NCI-H146 treated with DMSO at 0.1 percent for 48 hours (cell line): ENCODE data around the gene SDS.

Source experiments
- DNase-seq: peaks from one replicate; lab custom pipeline; 2025; ENCODE audit not compliant: unreplicated experiment; lab: John Stamatoyannopoulos, UW

SDS gene

DNA sequence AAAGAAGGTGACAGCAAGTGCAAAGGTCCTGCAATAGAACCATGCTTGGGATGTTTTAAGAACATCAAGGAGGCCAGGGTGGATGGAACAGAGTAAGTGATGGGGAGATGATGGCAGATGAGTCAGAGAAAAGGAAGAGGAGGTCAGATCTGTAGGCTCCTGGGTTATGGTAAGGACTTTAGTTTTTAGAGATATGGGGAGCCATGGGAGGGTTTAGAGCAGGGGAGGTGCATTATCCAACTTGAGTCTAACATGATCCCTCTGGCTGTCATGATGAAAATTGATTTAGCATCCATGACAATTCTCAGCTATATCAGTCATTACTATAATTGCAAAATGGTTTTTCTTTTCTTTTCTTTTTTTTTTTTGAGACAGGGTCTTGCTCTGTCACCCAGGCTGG lies 52.6 kb downstream of the SDS start:
- no peak for DNase-seq

DNA sequence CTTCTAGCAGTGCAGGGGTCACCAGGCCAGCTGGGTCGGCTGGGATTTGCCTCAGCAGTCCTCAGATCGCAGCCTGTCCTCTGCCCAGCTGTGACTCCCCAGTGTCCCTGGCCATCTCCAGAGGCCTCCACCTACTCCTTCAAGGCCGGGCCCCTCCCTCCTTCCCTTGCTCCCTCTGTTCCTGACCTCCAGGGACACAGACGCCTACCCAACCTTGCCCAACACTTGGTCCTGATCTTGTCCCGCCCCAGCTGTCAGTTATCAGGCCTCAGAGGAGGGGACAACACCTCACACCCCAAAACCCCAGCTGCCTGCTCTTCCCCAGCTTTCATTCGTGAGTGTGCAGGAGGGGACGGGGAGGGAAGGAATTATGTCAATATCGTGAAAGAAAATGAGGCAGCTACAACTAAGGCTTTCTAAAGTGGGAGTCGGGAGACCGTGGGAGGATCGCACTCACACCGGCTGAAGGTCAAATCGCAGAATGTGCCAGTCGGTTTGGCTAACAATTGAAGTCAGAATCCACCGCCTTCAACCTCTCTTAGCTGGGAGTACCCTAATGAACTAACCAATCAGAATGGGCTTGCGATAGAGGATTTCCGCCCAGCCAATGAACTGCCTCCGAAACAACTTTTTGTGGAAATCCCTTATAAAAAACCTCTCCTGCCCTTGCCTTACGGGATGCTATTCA lies 54.7 kb downstream of the SDS start:
- DNase-seq: no peak

DNA sequence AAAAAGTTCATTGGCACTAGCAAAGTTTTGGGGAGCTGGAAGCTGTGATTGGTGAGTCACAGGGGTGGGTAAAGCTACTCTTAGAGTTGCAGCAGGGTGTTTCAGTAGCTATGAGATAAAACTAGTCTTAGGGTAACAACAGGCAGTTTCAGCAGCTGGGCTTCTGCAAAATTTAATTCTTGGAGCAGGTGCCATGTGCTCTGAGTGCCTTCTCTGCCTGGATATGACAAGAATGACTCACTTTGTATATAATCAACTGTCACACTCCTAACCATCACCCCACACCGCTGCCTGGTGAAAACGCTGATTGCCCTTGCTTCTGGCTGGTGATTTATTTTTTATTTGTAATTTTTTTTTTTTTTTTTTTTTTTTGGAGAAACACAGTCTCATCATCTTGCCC lies 55.8 kb downstream of the SDS start:
- no peak for DNase-seq

DNA sequence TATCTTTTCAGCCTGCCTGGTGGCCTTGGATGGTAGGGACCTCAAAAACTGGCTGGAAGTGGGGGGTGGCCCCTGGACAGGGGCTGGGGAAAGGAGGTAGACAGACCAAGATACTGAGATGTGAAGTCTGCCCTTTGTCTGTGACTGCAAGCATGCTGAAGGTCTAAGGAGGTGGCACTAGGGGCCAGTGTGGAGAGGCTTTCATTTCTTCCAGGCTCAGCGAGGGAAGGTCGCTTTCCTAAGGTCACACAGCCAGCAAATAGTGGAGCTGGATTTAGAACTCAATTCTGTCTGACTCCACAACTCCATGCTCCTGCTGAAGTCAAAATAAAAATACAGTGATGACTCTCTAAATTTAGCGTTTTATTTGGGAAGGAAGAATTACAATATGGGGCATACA lies 56.6 kb downstream of the SDS start:
- no peak for DNase-seq

DNA sequence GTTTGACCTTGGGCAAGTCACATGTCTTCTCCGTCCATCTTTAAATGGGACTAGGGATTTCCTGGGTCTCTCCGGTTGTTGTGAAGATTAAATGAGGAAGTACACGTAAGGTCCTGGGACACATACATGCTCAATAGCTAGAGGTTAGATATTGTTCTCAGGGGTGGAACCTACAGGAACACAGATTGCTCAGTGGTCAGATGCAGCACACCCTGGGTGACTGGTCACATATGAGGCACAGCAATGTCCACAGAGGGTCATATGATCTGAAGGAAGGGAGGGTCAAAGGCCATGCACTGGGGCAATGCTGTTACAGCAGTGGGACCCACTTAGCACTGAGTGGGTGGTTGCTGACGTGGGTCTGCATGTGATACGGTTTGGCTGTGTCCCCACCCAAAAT lies 57.3 kb downstream of the SDS start:
- DNase-seq: no peak

DNA sequence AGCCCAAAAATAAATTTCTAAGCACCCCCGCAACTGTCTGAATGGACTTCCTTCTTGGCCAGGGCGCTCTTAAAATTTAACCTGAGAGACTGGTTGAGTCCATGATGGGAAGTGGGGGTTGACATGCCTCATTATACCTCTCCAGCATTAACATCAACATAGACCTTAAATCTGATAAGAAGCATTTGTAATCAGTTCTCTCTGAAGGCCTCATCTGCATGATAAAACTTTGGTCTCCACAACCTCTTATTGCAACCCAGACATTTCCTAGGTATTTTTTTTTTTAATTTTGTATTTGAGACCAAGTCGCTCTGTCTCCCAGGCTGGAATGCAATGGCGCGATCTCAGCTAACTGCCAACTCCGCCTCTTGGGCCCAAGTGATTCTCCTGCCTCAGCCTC lies 58.4 kb downstream of the SDS start:
- DNase-seq: no peak
